ENCODE measurements around the gene CDCA3. TPM values are rescaled to one million over a fixed set of nuclear protein-coding genes. Genes with fewer than 3 reads are reported as not detected.
A peak's percentile ranks its signal among the peaks of the same experiment; 100 is the strongest.

CDCA3 gene
- total and polyA plus RNA-seq, 2 of the 13 experiments (the other 11 are each of a cell fraction or from before 2014, with no cell fraction given), result 32.7 to 56.5 TPM

- no peak for TF ChIP-seq ZNF280D (CRISPR knock-in tag; IDR thresholded peaks at IDR 0.05)
- no peak; the same call in 1 of the 2 replicates for TF ChIP-seq ZBTB7B (CRISPR knock-in tag; IDR thresholded peaks at IDR 0.05)
- TF ChIP-seq ZNF362 (CRISPR knock-in tag; IDR thresholded peaks at IDR 0.05; ENCODE audit: borderline replicate concordance), result no peak
- TF ChIP-seq NFKBIZ (CRISPR knock-in tag; IDR thresholded peaks at IDR 0.05), result no peak
- no peak for TF ChIP-seq TP53 (CRISPR knock-in tag; conservative IDR thresholded peaks at IDR 0.05)
- TF ChIP-seq ZNF816 (CRISPR knock-in tag; IDR thresholded peaks at IDR 0.05; ENCODE audit: borderline replicate concordance), result no peak
- TF ChIP-seq EHMT2 (IDR thresholded peaks at IDR 0.05; ENCODE audit: borderline replicate concordance, low read depth, low read length), result no peak
- TF ChIP-seq CREB1 (IDR thresholded peaks at IDR 0.05), result no peak
- no peak for TF ChIP-seq CREB1 (CRISPR knock-in tag; IDR thresholded peaks at IDR 0.05)
- TF ChIP-seq SRY (CRISPR knock-in tag; IDR thresholded peaks at IDR 0.05), result peak; percentile 80
- TF ChIP-seq FOXO4 (CRISPR knock-in tag; conservative IDR thresholded peaks at IDR 0.05), result no peak
- TF ChIP-seq ZNF644 (CRISPR knock-in tag; IDR thresholded peaks at IDR 0.05; ENCODE audit: low read depth), result no peak
- no peak; the same call in 1 of the 2 replicates for TF ChIP-seq ZNF281 (CRISPR knock-in tag; IDR thresholded peaks at IDR 0.05; ENCODE audit: borderline replicate concordance)
- TF ChIP-seq ZNF501 (CRISPR knock-in tag; IDR thresholded peaks at IDR 0.05), result peak; percentile 62
- TF ChIP-seq JUNB (CRISPR knock-in tag; IDR thresholded peaks at IDR 0.05; ENCODE audit: borderline replicate concordance), result 0 out of 2 replicates have a peak, but pooled peaks have one; percentile 61
- no peak for TF ChIP-seq ZNF572 (CRISPR knock-in tag; IDR thresholded peaks at IDR 0.05)
- peak; percentile 60; the same call in 1 of the 2 replicates for TF ChIP-seq ZNF446 (CRISPR knock-in tag; IDR thresholded peaks at IDR 0.05)
- no peak for TF ChIP-seq ATF4 (CRISPR knock-in tag; IDR thresholded peaks at IDR 0.05)
Measured at GRCh38 chr12:6867413-6868210, 16.5 kb upstream of the CDCA3 start, which contains the start of gene TPI1 (continued).

All from HepG2 (cell line).